Activated CD4-positive, alpha-beta T cell treated with anti-CD3 and anti-CD28 coated beads for 1 hour (primary cell): Measurements from ENCODE around the gene COL24A1.

Experiments
- DNase-seq: peaks from one replicate; pipeline ENCODE4 v3.0.0-alpha.2; 2020

The COL24A1 gene

GRCh38 chr1:86156566-86157455 lies at the start of gene COL24A1:
Gene COL24A1 (minus strand): TSS chr1:86156772. CDS start chr1:86156396, 376 bp downstream.
- DNase-seq: no peak

DNA sequence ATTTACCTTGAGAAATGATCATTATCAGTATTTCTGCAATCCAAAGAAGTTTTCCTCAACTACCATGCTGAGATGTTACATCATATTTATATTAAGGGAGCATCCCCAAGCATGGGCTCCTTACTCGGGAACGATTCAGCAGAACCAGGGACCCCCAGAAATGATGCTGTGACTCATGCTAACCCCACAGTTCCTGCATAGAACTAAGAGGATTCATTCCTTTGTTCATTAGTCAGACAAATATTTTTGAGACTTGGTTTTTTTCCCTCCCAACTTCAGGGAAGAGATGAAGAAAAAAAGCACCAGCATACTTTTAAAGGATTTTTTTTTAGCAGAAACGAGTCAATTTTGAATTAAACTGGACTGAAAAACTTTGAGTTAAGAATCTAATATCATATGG lies 49.2 kb upstream of the COL24A1 start:
- no peak for DNase-seq

- no peak for DNase-seq
Observed at GRCh38 chr1:86202552-86203340, 46.2 kb upstream of the COL24A1 start.

DNA sequence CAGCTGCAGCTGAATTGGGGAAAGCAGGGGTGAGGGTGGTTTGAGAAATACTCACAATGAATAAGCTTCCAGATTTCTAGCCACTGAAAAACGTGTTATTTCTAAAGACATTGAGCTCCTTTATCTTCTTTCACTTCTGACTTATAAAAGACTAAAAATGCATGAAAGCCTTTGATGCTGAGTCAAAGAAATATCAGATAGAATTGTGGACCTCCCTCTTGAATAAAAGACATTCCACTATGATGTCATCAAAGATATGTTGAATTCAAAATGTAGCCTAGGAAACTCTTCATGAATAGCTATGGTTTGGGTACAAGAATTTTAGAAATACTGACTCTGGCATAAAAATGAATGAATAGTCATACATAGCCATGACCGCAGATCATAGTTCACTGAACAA lies 44.7 kb upstream of the COL24A1 start:
- no peak for DNase-seq

DNA sequence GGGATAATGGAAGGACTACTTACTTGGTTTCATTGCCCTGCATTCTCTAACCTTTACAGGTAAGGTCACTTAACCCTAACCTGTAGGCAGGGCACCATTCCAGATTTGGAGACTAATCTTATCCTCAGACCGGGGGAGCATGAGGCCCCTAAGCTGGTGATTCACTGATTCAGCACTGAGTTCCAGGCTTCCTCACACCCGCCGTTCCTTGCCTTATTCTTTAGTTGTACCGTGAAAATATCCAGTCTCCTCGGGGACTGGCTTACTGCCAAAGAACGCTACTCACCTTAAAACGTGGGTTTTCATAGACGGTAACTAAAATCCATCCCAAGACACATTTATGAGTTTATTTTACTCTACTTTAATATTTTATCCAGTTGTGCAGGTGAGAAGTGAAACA lies 44.3 kb upstream of the COL24A1 start:
- DNase-seq: no peak

GRCh38 chr1:86197206-86197855 lies 40.8 kb upstream of the COL24A1 start:
- DNase-seq: no peak

DNA sequence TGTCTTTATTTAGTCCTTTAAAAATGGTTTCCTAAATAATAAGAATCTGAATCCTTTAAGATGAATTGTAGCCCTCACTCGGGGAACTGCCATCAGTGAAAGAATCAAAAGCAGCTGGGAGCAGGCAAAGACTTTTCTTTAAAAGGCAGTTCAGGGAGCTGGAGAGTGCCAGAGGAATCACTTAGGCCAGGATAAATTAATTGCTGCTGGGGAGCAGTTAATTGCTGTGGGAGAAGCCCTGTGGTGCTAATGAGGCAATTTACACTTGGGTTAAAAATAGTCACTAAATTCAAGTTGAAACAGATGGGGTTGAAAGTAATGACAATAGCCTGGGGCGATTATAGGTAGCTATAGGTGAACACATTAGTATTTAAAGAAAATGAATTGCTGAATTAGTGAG lies 38.7 kb upstream of the COL24A1 start:
- no peak for DNase-seq

DNA sequence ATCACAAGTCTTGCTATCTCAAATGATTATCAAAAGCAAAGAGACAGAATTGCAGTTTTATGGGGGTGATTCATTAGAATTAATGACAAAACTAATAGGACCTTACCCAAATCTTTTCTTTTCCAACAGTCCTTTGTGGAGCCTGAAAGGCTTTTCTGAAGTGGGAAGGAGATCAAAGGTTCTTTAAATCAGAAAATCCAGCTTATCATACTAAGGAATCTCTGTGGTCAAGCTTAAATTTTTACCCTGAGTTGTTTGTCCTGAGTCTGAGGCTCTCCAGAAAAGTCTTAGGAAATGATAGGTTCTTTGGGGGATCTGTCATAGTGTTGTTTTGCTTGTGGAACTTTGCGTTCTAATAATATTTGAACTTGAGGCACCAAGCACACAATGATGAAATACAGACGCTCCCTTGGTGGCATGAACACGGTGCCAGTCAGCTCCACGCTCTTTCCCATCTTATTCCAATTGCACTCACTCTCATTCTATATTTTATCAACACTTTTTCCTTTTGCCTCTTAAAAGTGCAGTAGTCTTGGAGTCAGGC lies 38.0 kb upstream of the COL24A1 start:
- no peak for DNase-seq

DNA sequence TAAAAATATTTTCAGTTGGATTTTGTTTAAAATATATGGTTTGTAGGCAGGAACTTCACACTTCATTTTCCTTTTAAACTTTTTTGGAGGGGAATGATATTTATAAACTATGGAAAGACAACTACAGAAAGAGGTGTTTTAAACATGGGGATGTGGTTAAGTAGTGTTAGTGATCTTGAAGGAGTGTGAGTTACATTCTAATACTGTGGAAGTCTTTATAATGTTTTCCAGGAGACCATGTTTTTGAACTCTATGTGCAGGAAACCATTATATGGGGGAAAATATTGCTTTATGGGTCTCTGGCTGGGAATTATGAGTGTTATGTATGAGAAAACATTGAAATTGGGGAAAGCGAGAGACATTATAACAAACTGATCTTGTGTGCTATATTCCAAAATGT lies 35.8 kb upstream of the COL24A1 start:
- DNase-seq: no peak

DNA sequence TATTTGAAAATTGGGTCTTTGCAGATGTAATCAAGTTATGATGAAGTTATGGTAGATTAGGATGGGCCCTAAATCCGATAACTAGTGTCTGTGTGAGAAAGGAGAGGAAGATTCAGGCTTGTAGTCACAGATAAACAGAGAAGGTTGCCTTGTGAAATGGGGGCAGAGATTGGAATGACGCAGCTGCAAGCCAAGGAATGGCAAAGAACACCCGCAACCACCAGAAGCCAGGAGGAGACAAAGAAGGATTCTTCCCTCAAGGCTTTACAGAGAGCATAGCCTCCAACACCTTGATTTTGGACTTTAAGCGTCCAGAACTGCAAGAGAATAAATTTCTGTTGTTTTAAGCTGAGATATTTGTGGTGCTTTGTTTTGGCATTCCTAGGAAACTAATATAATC lies 35.4 kb upstream of the COL24A1 start:
- no peak for DNase-seq

GRCh38 chr1:86190873-86191272 lies 34.3 kb upstream of the COL24A1 start:
- DNase-seq: no peak

- no peak for DNase-seq
Observed at GRCh38 chr1:86184426-86184825, 27.9 kb upstream of the COL24A1 start.

GRCh38 chr1:86183810-86184209 lies 27.2 kb upstream of the COL24A1 start:
- no peak for DNase-seq

- no peak for DNase-seq
Observed at GRCh38 chr1:86176226-86176625, 19.7 kb upstream of the COL24A1 start.

DNA sequence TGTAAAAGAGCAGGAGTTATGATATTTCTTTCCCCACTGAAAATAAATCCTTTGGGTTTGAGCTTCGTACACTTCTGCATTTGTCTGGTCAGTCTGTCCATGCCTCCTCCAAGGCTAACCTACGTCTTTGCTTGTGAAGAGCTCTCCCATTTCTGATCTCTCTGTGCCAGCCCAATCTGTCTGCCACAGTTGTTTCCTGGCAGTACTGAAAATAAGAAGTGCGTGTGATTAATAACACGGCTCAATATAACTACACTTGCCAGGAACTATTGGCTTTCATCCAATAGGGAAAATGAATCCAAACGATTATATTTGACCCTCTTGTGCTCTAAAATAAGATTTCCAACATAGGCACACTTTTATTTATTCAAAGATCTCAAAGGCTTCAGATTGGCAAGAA lies 19.2 kb upstream of the COL24A1 start:
- no peak for DNase-seq

DNA sequence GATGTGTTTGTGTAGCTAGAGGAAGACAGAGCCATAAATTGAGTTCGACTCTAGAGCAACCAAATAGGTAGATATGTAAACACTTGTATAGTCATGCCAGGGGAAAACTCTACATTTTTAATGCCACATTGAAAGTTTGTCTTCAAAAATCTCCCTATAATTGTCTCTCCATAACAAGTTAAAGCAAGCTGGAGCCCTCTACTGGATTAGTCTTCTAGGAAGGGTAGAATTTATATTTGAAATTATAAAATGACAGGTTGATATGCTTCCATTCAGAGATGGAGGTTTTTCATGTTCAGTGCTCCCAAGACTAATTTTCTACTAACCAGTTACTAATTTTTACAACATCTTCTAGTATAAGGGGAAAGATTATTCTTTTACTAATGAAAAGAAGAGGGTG lies 13.1 kb upstream of the COL24A1 start:
- DNase-seq: no peak

GRCh38 chr1:86159800-86160199 lies 3.2 kb upstream of the COL24A1 start:
- DNase-seq: no peak

GRCh38 chr1:86155807-86156565 lies 586 bp downstream of the COL24A1 start:
- DNase-seq: no peak

GRCh38 chr1:86155051-86155806 lies 1.3 kb downstream of the COL24A1 start:
- DNase-seq: no peak

- no peak for DNase-seq
Observed at GRCh38 chr1:86154571-86155050, 2.0 kb downstream of the COL24A1 start.

DNA sequence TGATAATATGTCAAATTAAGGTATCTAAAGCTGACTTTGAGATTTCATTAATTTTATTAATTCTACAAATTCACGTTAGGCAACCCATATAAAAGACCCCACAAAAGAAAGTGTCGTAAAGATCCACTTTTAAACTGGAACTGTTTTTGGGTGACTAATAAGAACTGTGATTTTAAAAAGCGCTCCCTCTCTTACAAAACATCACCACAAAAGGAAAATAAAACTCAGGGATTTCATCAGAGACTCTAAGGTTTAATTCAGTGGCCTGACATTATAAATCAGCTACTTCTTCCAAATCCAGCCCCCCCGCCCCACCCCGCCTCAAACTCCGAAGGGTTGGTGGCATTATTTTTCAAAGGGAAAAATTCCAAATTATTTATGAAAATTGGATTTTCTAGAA lies 2.7 kb downstream of the COL24A1 start:
- no peak for DNase-seq

GRCh38 chr1:86152887-86153286 lies 3.7 kb downstream of the COL24A1 start:
- DNase-seq: no peak
